Keratinocyte (primary cell): ENCODE results near the gene XIRP2. TPM values are rescaled to one million over a fixed set of nuclear protein-coding genes. Genes with fewer than 3 reads are reported as not detected.

ENCODE experiments used
- DNase-seq: peaks from one replicate; pipeline ENCODE4 v3.0.0-alpha.2; 2011; ENCODE audit warnings: low read depth, missing footprints, low spot score
- FAIRE-seq: peaks from 2 replicates; lab custom pipeline; 2011; peaks lifted over from hg19 to GRCh38; lab: Jason Lieb, UNC
- H2AFZ ChIP-seq: 2 replicates; pipeline ENCODE4 v1.6.0; 2012; ENCODE audit warnings: low read length, control low read depth, inconsistent platforms; ENCODE audit not compliant: control insufficient read depth
- H3K27ac ChIP-seq: 2 replicates; pipeline ENCODE4 v1.5.1; 2011; ENCODE audit warnings: low read length; ENCODE audit not compliant: control insufficient read depth, insufficient read depth
- H3K27me3 ChIP-seq: 3 replicates; pipeline ENCODE4 v1.6.0; 2011; ENCODE audit warnings: low read length; ENCODE audit not compliant: control insufficient read depth, insufficient read depth; ENCODE audit errors: extremely low read depth
- H3K36me3 ChIP-seq, 2 experiments: 2 replicates in 1 of 2; 3 replicates in 1 of 2; pipeline ENCODE4 v1.5.1; 2011; ENCODE audit warnings: low read length in 2 of 2, mild to moderate bottlenecking in 1 of 2; ENCODE audit not compliant: control insufficient read depth in 2 of 2, insufficient read depth in 2 of 2; ENCODE audit errors: extremely low read depth in 1 of 2
- H3K4me1 ChIP-seq: 3 replicates; pipeline ENCODE4 v1.5.1; 2011; ENCODE audit warnings: low read length; ENCODE audit not compliant: control insufficient read depth, insufficient read depth; ENCODE audit errors: extremely low read depth
- H3K4me2 ChIP-seq: 3 replicates; pipeline ENCODE4 v1.6.0; 2011; ENCODE audit warnings: low read depth, low read length; ENCODE audit not compliant: control insufficient read depth, insufficient read depth; ENCODE audit errors: extremely low read depth
- H3K4me3 ChIP-seq, 3 experiments: fragments of 200-600 bp in 1 of 3; sonication (generic) in 1 of 3; 2 replicates in 2 of 3; 3 replicates in 1 of 3; pipeline ENCODE4 v1.5.1; 2011 to 2016; ENCODE audit warnings: low read length in 3 of 3, mild to moderate bottlenecking in 3 of 3, control low read depth in 2 of 3, inconsistent platforms in 1 of 3, low read depth in 1 of 3, mixed read lengths in 1 of 3, mixed run types in 1 of 3, moderate library complexity in 1 of 3; ENCODE audit not compliant: control insufficient read depth in 2 of 3, insufficient read depth in 2 of 3; ENCODE audit errors: extremely low read depth in 1 of 3
- H3K79me2 ChIP-seq: 2 replicates; pipeline ENCODE4 v1.6.0; 2012; ENCODE audit warnings: low read length; ENCODE audit not compliant: control insufficient read depth, insufficient read depth
- H3K9ac ChIP-seq: 3 replicates; pipeline ENCODE4 v1.6.0; 2011; ENCODE audit warnings: low read length; ENCODE audit not compliant: control insufficient read depth, insufficient read depth; ENCODE audit errors: extremely low read depth
- H3K9me1 ChIP-seq: 3 replicates; pipeline ENCODE4 v1.6.0; 2011; ENCODE audit warnings: low read length; ENCODE audit not compliant: control insufficient read depth, insufficient read depth; ENCODE audit errors: extremely low read depth
- H3K9me3 ChIP-seq: 2 replicates; pipeline ENCODE4 v1.5.1; 2012; ENCODE audit warnings: low read depth, low read length; ENCODE audit not compliant: control insufficient read depth
- H4K20me1 ChIP-seq: 3 replicates; pipeline ENCODE4 v1.6.0; 2011; ENCODE audit warnings: low read length; ENCODE audit not compliant: control insufficient read depth, insufficient read depth; ENCODE audit errors: extremely low read depth
- CTCF ChIP-seq, 3 experiments: IDR thresholded peaks in 1 of 3; conservative IDR thresholded peaks in 1 of 3; optimal IDR thresholded peaks in 1 of 3; 2 replicates in 2 of 3; 3 replicates in 1 of 3; pipeline versions ENCODE3 to v1.5.1; 2011; ENCODE audit warnings: low read length in 3 of 3, mild to moderate bottlenecking in 3 of 3, moderate library complexity in 2 of 3, control low read depth in 1 of 3, inconsistent platforms in 1 of 3; ENCODE audit not compliant: insufficient read depth in 2 of 3; ENCODE audit errors: extremely low read depth in 1 of 3
- EZH2 ChIP-seq: IDR thresholded peaks from one replicate; pipeline ENCODE4 v1.6.1; 2012; ENCODE audit warnings: inconsistent platforms, mild to moderate bottlenecking, low read length, moderate library complexity
- dilution Hi-C: fragments of 300-500 bp; cut with MboI; formaldehyde crosslinking; loops from one replicate; pipeline ENCODE4 v1.7.0; 2020; ENCODE audit warnings: low sequenced_read_pairs; ENCODE audit not compliant: extremely low pct_ligation_motif_present
- polyA plus RNA-seq, 5 experiments: library from polyadenylated mRNA; depleted of rRNA in 3 of 5; stranded (reverse) in 3 of 5; stranded (forward) in 1 of 5; unstranded in 1 of 5; fragments of >200 nt; gene quantifications; 1 replicate in 1 of 5; 2 replicates in 3 of 5; 3 replicates in 1 of 5; pipeline versions ENCODE4 v1.2.1 to v1.2.3, GENCODE V29; 2011 to 2012; ENCODE audit warnings: missing spikeins in 2 of 5, low read depth in 1 of 5, low replicate concordance in 1 of 5

Gene XIRP2
- polyA plus RNA-seq, 1 donor (not counting 4 experiments of a cell fraction or from before 2014, with no cell fraction given): 0.01 TPM

- Histone ChIP-seq H2AFZ (no peak overlapping the region), H3K4me3 (no peak overlapping the region)
- no peak for FAIRE-seq
These were observed 9.4 kb downstream of the XIRP2 start for GRCh38 chr2:166897666-166898065.

GRCh38 chr2:166899676-166900075 lies 11.4 kb downstream of the XIRP2 start:
- no peak overlapping the region for H3K4me2 ChIP-seq
- no peaks in the 10 kb centered on the region for H3K9me3 ChIP-seq
- no peaks in the 10 kb centered on the region for H4K20me1 ChIP-seq
- no peaks in the 10 kb centered on the region for H3K79me2 ChIP-seq
- FAIRE-seq: no peak
- H3K27ac ChIP-seq: no peak overlapping the region
- H3K9ac ChIP-seq: no peak overlapping the region
- H2AFZ ChIP-seq: no peak overlapping the region
- no peaks in the 10 kb centered on the region for H3K4me1 ChIP-seq
- no peak for TF ChIP-seq EZH2
- TF ChIP-seq CTCF (optimal IDR thresholded peaks at IDR 0.05 in 1 of 3, IDR thresholded peaks at IDR 0.05 in 1 of 3, conservative IDR thresholded peaks at IDR 0.05 in 1 of 3; ENCODE audit: extremely low read depth in 1 of 3, insufficient read depth in 2 of 3, low read length in 3 of 3): no peak
- no peak overlapping the region for H3K4me3 ChIP-seq
- H3K27me3 ChIP-seq: no peaks in the 10 kb centered on the region
- no peak for DNase-seq
- H3K36me3 ChIP-seq: no peaks in the 10 kb centered on the region
- H3K9me1 ChIP-seq: no peaks in the 10 kb centered on the region
- dilution Hi-C loops: no loop called here

More at GRCh38 chr2:166897666-166898065, 9.4 kb downstream of the XIRP2 start:
- H3K4me2 ChIP-seq: no peak overlapping the region
- H4K20me1 ChIP-seq: no peaks in the 10 kb centered on the region
- H3K36me3 ChIP-seq: no peaks in the 10 kb centered on the region
- no peaks in the 10 kb centered on the region for H3K4me1 ChIP-seq
- H3K9me3 ChIP-seq: no peaks in the 10 kb centered on the region
- dilution Hi-C loops: no loop called here
- H3K27me3 ChIP-seq: no peaks in the 10 kb centered on the region
- no peak for DNase-seq
- no peak overlapping the region for H3K27ac ChIP-seq
- no peaks in the 10 kb centered on the region for H3K79me2 ChIP-seq
- TF ChIP-seq CTCF (optimal IDR thresholded peaks at IDR 0.05 in 1 of 3, IDR thresholded peaks at IDR 0.05 in 1 of 3, conservative IDR thresholded peaks at IDR 0.05 in 1 of 3; ENCODE audit: extremely low read depth in 1 of 3, insufficient read depth in 2 of 3, low read length in 3 of 3) (no peak), EZH2 (no peak)
- H3K9me1 ChIP-seq: no peaks in the 10 kb centered on the region
- no peak overlapping the region for H3K9ac ChIP-seq
